Naive thymus-derived CD4-positive, alpha-beta T cell (primary cell): ENCODE results near the gene CALY. TPM values are rescaled to one million over a fixed set of nuclear protein-coding genes. Genes with fewer than 3 reads are reported as not detected.

Experiments
- ATAC-seq: fragments of 150-1000 bp; cut with Tn5 transposase; 2 replicates; pipeline ENCODE4 v1.10.0; 2021; ENCODE audit warnings: mild to moderate bottlenecking, moderate library complexity
- CTCF ChIA-PET: fragments of 350-600 bp; sonication (Branson Sonifier 250); formaldehyde crosslinking; loops from one replicate; lab custom pipeline; 2021; ENCODE audit warnings: antibody characterized with exemption; lab: Charles Lee
- POLR2A ChIA-PET: fragments of 350-600 bp; sonication (Branson Sonifier 250); formaldehyde crosslinking; loops from one replicate; lab custom pipeline; 2021; ENCODE audit warnings: antibody characterized with exemption, inconsistent platforms; lab: Charles Lee
- DNase-seq, 9 donors: peaks; one replicate each; pipeline versions ENCODE4 v3.0.0 to v3.0.0-alpha.2; 2020 to 2022; ENCODE audit warnings: mixed read lengths in 1 of 9
- H3K27ac ChIP-seq: one replicate; pipeline ENCODE4 v1.7.0; 2013; ENCODE audit warnings: mild to moderate bottlenecking, low read depth, low read length, moderate library complexity
- H3K27me3 ChIP-seq, 2 donors: one replicate each; pipeline ENCODE4 v1.7.0; 2013; ENCODE audit warnings: low read length in 2 of 2, mild to moderate bottlenecking in 2 of 2, moderate library complexity in 2 of 2; ENCODE audit not compliant: control insufficient read depth in 2 of 2, insufficient read depth in 2 of 2
- H3K36me3 ChIP-seq, 3 experiments: 1 replicate in 2 of 3; 2 replicates in 1 of 3; pipeline ENCODE4 v1.7.0; 2013; ENCODE audit warnings: low read length in 3 of 3, mild to moderate bottlenecking in 3 of 3, moderate library complexity in 1 of 3; ENCODE audit not compliant: insufficient read depth in 3 of 3, control insufficient read depth in 2 of 3
- H3K4me1 ChIP-seq, 2 donors: one replicate each; pipeline ENCODE4 v1.7.0; 2013; ENCODE audit warnings: low read length in 2 of 2, mild to moderate bottlenecking in 2 of 2, moderate library complexity in 1 of 2; ENCODE audit not compliant: control insufficient read depth in 2 of 2, insufficient read depth in 2 of 2
- H3K4me3 ChIP-seq: 2 replicates; pipeline ENCODE4 v1.7.0; 2013; ENCODE audit warnings: mild to moderate bottlenecking, low read length
- H3K9me3 ChIP-seq, 3 experiments: 1 replicate in 2 of 3; 2 replicates in 1 of 3; pipeline ENCODE4 v1.7.0; 2013; ENCODE audit warnings: low read length in 3 of 3; ENCODE audit not compliant: control insufficient read depth in 2 of 3
- H3K27ac Mint-ChIP-seq, 9 donors: one replicate each; pipeline ENCODE4 v1.8.0; 2020 to 2022; ENCODE audit warnings: mixed read lengths in 9 of 9, mild to moderate bottlenecking in 8 of 9, moderate library complexity in 5 of 9, inconsistent platforms in 2 of 9
- H3K27me3 Mint-ChIP-seq, 5 donors: one replicate each; pipeline ENCODE4 v1.8.0; 2021 to 2022; ENCODE audit warnings: mixed read lengths in 5 of 5, mild to moderate bottlenecking in 1 of 5
- H3K36me3 Mint-ChIP-seq, 5 donors: one replicate each; pipeline ENCODE4 v1.8.0; 2020 to 2022; ENCODE audit warnings: mixed read lengths in 5 of 5, mild to moderate bottlenecking in 3 of 5, inconsistent platforms in 1 of 5
- H3K4me1 Mint-ChIP-seq, 7 donors: one replicate each; pipeline ENCODE4 v1.8.0; 2020 to 2022; ENCODE audit warnings: mixed read lengths in 7 of 7, mild to moderate bottlenecking in 3 of 7, inconsistent platforms in 1 of 7
- H3K4me3 Mint-ChIP-seq, 10 donors: one replicate each; pipeline ENCODE4 v1.8.0; 2020 to 2022; ENCODE audit warnings: mild to moderate bottlenecking in 10 of 10, mixed read lengths in 10 of 10, moderate library complexity in 6 of 10, inconsistent platforms in 2 of 10
- H3K9me3 Mint-ChIP-seq, 11 donors: one replicate each; pipeline ENCODE4 v1.8.0; 2020 to 2022; ENCODE audit warnings: mixed read lengths in 11 of 11, mild to moderate bottlenecking in 4 of 11, inconsistent platforms in 1 of 11, moderate library complexity in 1 of 11
- intact Hi-C, 2 donors: fragments of 100-400 bp; cut with micrococcal nuclease; formaldehyde crosslinking; loops; one replicate each; pipeline ENCODE4 v1.15.1; 2023
- polyA plus RNA-seq, 2 donors: library from polyadenylated mRNA; unstranded; fragments of 300-500 nt; fragmentation: Illumina TruSeq; gene quantifications; one replicate each; pipeline ENCODE4 v1.2.3, GENCODE V29; 2021
- total RNA-seq, 6 experiments: library from RNA in 5 of 6; stranded (reverse) in 5 of 6; gene quantifications; 1 replicate in 5 of 6; 2 replicates in 1 of 6; pipeline ENCODE4 v1.2.3 and lab custom pipeline; 2021 to 2026

CALY gene
- total and polyA plus RNA-seq, 7 experiments from 2014 or later, result 0.33 to 5.1 (median 1.9) TPM; not detected in 1

- POLR2A ChIA-PET, result interaction anchor here (1.7 to 2.7 kb wide), 2 partner anchors 19 to 36 kb away, joined by 4 to 16 read pairs; partner anchors contain the start of gene CALY
- H3K4me1 Mint-ChIP-seq, result peaks cover 0 to 6% (median 4%) of the 10 kb centered on the region in 7 donors
- DNase-seq, result no peak
- Histone ChIP-seq H3K4me3 (no peak overlapping the region), H3K27me3 (no peaks in the 10 kb centered on the region), H3K27ac (no peak overlapping the region), H3K36me3 (no peaks in the 10 kb centered on the region), H3K4me1 (no peaks in the 10 kb centered on the region), H3K9me3 (no peaks in the 10 kb centered on the region)
- CTCF ChIA-PET, result interaction anchor here (1.3 kb wide), 1 partner anchor 25 kb away, joined by 3 read pairs; no protein-coding TSS in a partner anchor
- no peak overlapping the region for H3K4me3 Mint-ChIP-seq
- no peaks in the 10 kb centered on the region for H3K27me3 Mint-ChIP-seq
- H3K27ac Mint-ChIP-seq, result no peak overlapping the region
- no peaks in the 10 kb centered on the region for H3K36me3 Mint-ChIP-seq
- intact Hi-C loops, result loop anchor here (5.0 kb wide), 2 partner anchors 38 to 1047 kb away; partner anchors contain the start of genes MTG1 (in 1 of the 2) and STK32C (in 1 of the 2)
- H3K9me3 Mint-ChIP-seq, result no peaks in the 10 kb centered on the region
- ATAC-seq, result no peak
Measured at GRCh38 chr10:133354672-133355240, 18.1 kb upstream of the CALY start.

DNA sequence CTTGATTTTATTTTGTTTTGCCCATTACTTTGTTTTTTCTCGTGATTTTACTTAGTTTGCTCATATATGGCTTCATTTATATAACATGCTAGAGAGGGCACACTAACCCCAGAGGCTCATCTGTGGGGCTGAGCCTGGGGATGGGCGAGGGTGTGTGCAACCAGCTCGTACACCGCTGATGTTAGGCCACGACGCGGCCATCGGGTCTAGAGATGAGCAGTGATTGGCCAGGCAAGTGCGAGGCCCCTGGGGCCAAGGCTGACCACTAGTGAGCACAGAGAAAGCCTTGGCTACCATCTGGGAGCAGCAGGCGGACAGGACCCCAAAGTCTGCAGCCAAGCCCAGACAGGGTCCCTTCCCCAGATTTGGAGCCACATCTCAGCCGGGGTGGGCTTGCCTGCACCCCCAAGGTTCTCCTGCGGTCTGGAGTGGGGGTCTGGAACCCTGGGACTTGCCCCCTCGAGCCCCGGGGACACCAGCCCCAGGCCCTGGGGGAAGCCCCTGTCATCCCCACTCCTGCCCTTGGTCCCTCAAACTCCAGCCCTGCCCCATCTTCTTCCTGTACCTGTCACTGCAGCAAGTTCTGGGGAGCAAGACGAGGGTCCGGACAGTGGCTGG lies 17.4 kb upstream of the CALY start:
- H3K4me1 Mint-ChIP-seq, result peaks cover 0 to 6% (median 4%) of the 10 kb centered on the region in 7 donors
- no peaks in the 10 kb centered on the region for H3K9me3 Mint-ChIP-seq
- CTCF ChIA-PET, result no interaction called here
- H3K27ac ChIP-seq, result no peak overlapping the region
- H3K36me3 Mint-ChIP-seq, result no peaks in the 10 kb centered on the region
- no peak for ATAC-seq
- intact Hi-C loops, result no loop called here
- H3K36me3 ChIP-seq, result no peaks in the 10 kb centered on the region
- no peak overlapping the region for H3K4me3 Mint-ChIP-seq
- peaks cover 0 to 3% (median 0%) of the 10 kb centered on the region in 5 donors for H3K27me3 Mint-ChIP-seq
- no peak overlapping the region for H3K4me3 ChIP-seq
- H3K27ac Mint-ChIP-seq, result no peak overlapping the region
- no peaks in the 10 kb centered on the region for H3K9me3 ChIP-seq
- no peaks in the 10 kb centered on the region for H3K27me3 ChIP-seq
- H3K4me1 ChIP-seq, result no peaks in the 10 kb centered on the region
- POLR2A ChIA-PET, result interaction anchor here (1.5 kb wide), 1 partner anchor 35 kb away, joined by 3 read pairs; no protein-coding TSS in a partner anchor
- no peak for DNase-seq

DNA sequence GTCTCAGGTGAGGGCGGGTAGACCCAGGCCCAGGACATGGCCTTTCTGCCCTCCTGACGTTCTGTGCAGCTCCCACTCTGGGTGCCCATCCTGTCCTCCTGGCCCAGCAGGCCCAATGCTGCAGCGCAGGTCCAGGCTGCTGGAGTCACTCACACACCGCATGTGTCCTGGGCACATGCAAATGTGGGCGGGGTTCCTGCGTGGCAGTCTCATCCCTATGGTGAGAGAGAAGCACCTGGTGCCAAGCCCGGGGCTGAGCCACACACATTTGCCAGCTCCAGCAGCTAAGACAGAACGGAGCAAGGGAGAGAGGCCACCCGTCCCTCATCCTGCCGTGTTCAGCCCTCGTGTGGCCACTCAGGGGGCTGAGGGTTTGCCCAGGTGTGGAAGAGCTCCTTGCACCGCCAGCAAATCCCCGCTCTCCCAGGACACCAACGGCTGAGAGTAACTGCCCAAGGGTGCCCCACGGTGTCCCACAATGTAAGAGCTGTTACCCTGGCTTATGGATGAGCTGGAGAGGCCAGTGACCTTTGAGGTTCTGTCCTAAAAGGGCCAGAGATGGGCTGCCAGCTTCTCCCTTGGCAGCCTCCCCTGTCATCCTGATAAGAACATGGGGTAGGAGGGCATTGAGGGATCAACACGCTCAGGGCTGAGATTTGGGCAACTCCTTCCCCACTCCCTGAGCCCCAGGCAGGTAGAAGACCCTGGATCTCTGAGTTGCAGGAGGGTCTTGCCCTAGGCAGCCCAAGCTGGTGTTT lies 16.7 kb upstream of the CALY start:
- CTCF ChIA-PET, result interaction anchor here (1.1 kb wide), 1 partner anchor 24 kb away, joined by 3 read pairs; no protein-coding TSS in a partner anchor

DNA sequence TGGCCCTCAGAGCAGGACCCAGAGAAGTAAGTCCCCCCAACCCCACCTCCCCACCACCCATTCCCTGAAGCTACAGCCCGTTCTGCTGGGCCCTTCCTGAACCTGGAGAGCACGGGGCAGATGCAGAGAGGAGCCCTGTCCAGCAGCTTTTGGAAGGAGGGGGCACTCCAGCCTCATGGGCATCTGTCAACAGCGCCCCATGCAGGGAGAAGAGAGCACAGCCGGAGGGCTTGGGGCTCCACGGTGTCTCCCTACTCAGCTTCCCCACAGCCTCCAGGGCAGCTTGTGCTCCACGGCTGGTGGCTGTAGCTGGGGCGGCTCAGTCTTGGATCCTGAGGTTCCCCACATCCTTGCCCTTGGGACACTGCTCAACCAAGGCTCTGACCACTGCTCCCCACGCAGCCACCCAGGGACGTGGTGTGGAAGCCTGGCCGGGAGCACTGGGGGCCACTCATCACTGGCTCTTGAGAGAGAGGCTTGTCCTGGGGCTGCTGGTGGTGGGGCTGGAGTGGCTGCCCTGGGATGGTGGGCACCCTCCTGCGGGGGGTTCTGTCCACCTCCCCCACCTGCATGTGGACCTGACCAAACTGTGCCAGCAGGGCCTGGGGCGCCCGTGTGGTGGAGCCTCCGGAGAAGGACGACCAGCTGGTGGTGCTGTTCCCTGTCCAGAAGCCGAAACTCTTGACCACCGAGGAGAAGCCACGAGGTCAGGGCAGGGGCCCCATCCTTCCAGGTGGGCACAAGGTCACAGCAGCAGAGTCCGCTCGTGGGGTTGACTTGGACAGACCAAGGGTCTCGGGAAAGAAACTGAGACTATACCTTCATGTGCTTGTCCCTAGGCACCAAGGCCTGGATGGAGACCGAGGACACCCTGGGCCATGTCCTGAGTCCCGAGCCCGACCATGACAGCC lies 15.0 kb upstream of the CALY start:
- Mint-ChIP-seq H3K4me1 (peaks cover 0 to 6% (median 4%) of the 10 kb centered on the region in 7 donors), H3K27ac (no peak overlapping the region), H3K36me3 (no peaks in the 10 kb centered on the region), H3K4me3 (no peak overlapping the region), H3K27me3 (peaks cover 0 to 6% (median 0%) of the 10 kb centered on the region in 5 donors), H3K9me3 (no peaks in the 10 kb centered on the region)
- Histone ChIP-seq H3K9me3 (no peaks in the 10 kb centered on the region), H3K4me1 (no peaks in the 10 kb centered on the region), H3K36me3 (no peaks in the 10 kb centered on the region), H3K27ac (no peak overlapping the region), H3K27me3 (no peaks in the 10 kb centered on the region), H3K4me3 (no peak overlapping the region)
- CTCF ChIA-PET, result no interaction called here
- intact Hi-C loops, result no loop called here
- POLR2A ChIA-PET, result no interaction called here
- DNase-seq (no peak), ATAC-seq (no peak)

More for the DNA sequence above, 16.7 kb upstream of the CALY start:
- ATAC-seq (no peak), DNase-seq (no peak)
- H3K4me1 ChIP-seq, result no peaks in the 10 kb centered on the region
- Mint-ChIP-seq H3K4me1 (peaks cover 0 to 6% (median 4%) of the 10 kb centered on the region in 7 donors), H3K27ac (no peak overlapping the region), H3K36me3 (no peaks in the 10 kb centered on the region), H3K27me3 (peaks cover 0 to 6% (median 0%) of the 10 kb centered on the region in 5 donors), H3K9me3 (no peaks in the 10 kb centered on the region), H3K4me3 (no peak overlapping the region)
- no peaks in the 10 kb centered on the region for H3K36me3 ChIP-seq
- intact Hi-C loops, result no loop called here
- no peak overlapping the region for H3K4me3 ChIP-seq
- no peak overlapping the region for H3K27ac ChIP-seq
- POLR2A ChIA-PET, result interaction anchor here (1.5 kb wide), 1 partner anchor 36 kb away, joined by 3 read pairs; no protein-coding TSS in a partner anchor
- H3K9me3 ChIP-seq, result no peaks in the 10 kb centered on the region
- H3K27me3 ChIP-seq, result no peaks in the 10 kb centered on the region

- H3K27me3 ChIP-seq, result no peaks in the 10 kb centered on the region
- H3K9me3 ChIP-seq, result no peaks in the 10 kb centered on the region
- Mint-ChIP-seq H3K36me3 (no peaks in the 10 kb centered on the region), H3K4me1 (peaks cover 0 to 4% (median under 1%) of the 10 kb centered on the region in 7 donors), H3K27me3 (peaks cover 0 to 6% (median under 1%) of the 10 kb centered on the region in 5 donors), H3K27ac (no peak overlapping the region), H3K4me3 (no peak overlapping the region), H3K9me3 (no peaks in the 10 kb centered on the region)
- intact Hi-C loops, result no loop called here
- CTCF ChIA-PET, result no interaction called here
- no peaks in the 10 kb centered on the region for H3K4me1 ChIP-seq
- POLR2A ChIA-PET, result no interaction called here
- ATAC-seq (no peak), DNase-seq (no peak)
- H3K36me3 ChIP-seq, result no peaks in the 10 kb centered on the region
- no peak overlapping the region for H3K4me3 ChIP-seq
- H3K27ac ChIP-seq, result no peak overlapping the region
Measured at GRCh38 chr10:133350950-133351329, 14.2 kb upstream of the CALY start.
